ENCODE data around the gene PADI4. TPM values are rescaled to one million over a fixed set of nuclear protein-coding genes. Genes with fewer than 3 reads are reported as not detected.

The PADI4 gene
- total and polyA plus RNA-seq, 2 of the 4 experiments (the other 2 are of a cell fraction): not detected

GRCh38 chr1:17371896-17372295 lies 63.9 kb downstream of the PADI4 start, which contains the start of gene PADI6:
TSS of gene PADI6 (plus strand) at chr1:17372196. CDS start at chr1:17372246, 50 bp downstream.
- H2AK5ac ChIP-seq (ENCODE audit: low read depth, low read length): no peak within 1 kb of the TSS
- H3K27me3 ChIP-seq (ENCODE audit: control insufficient read depth, insufficient read depth, low read length): peaks cover 40% of the 10 kb centered on the region
- H3K4me1 ChIP-seq (ENCODE audit: control insufficient read depth, insufficient read depth, low read length): no peaks in the 10 kb centered on the region
- no peak within 1 kb of the TSS for H3K56ac ChIP-seq (ENCODE audit: extremely low read depth, insufficient read depth, low read length)
- H4K20me1 ChIP-seq (ENCODE audit: insufficient read depth, low read length): no peaks in the 10 kb centered on the region
- no peak within 1 kb of the TSS for H2BK15ac ChIP-seq (ENCODE audit: low read depth, low read length)
- BruUV-seq (replicated peaks): no TSS peak
- no peak within 1 kb of the TSS for H3K23ac ChIP-seq (ENCODE audit: low read depth, low read length)
- H4K5ac ChIP-seq (ENCODE audit: low read depth, low read length): no peak within 1 kb of the TSS
- TF ChIP-seq BHLHE40 (IDR thresholded peaks at IDR 0.05; ENCODE audit: low read depth, low read length): no peak
- no peak for TF ChIP-seq RAD21 (IDR thresholded peaks at IDR 0.05; ENCODE audit: low read length)
- TF ChIP-seq FOS (IDR thresholded peaks at IDR 0.05; ENCODE audit: low read depth, low read length): no peak
- no peak for TF ChIP-seq NFE2L2 (IDR thresholded peaks at IDR 0.05; ENCODE audit: low read depth, low read length)
- TF ChIP-seq MAFK (IDR thresholded peaks at IDR 0.05; ENCODE audit: low read depth, low read length): no peak
- TF ChIP-seq ELK1 (IDR thresholded peaks at IDR 0.05; ENCODE audit: borderline replicate concordance, low read depth, low read length): no peak
- ChIA-PET POLR2A (ENCODE audit: unreplicated experiment) (no interaction called here), CTCF (no interaction called here)
- no peak within 1 kb of the TSS for H3K4me3 ChIP-seq (ENCODE audit: insufficient read depth, low read depth, low read length)
- H3K27ac ChIP-seq (ENCODE audit: insufficient read depth, low read length): no peak within 1 kb of the TSS
- H2AK9ac ChIP-seq (replicated peaks; ENCODE audit: low read depth, low read length, poor library complexity): no peak within 1 kb of the TSS
- H3K9me1 ChIP-seq (ENCODE audit: insufficient read depth, low read length): no peaks in the 10 kb centered on the region
- no peak within 1 kb of the TSS for H2BK5ac ChIP-seq (ENCODE audit: low read depth, low read length, poor library complexity, severe bottlenecking)
- H4K8ac ChIP-seq (ENCODE audit: low read depth in 2 of 2, low read length in 2 of 2): no peak within 1 kb of the TSS
- no peak within 1 kb of the TSS for H3K9ac ChIP-seq (ENCODE audit: low read depth, low read length)
- H2BK20ac ChIP-seq (ENCODE audit: low read depth, low read length): no peak within 1 kb of the TSS
- H3K14ac ChIP-seq (replicated peaks; ENCODE audit: low read depth, low read length): no peak within 1 kb of the TSS
- H3K18ac ChIP-seq (ENCODE audit: low read depth, low read length): no peak within 1 kb of the TSS
- WGBS, 2 experiments (ENCODE audit: extremely low coverage in 2 of 2, insufficient read length in 1 of 2): 60% methylated on average over 1 of the region's 7 CpGs; no CpG with 5 or more reads in 1 of the 2 experiments
- H2BK120ac ChIP-seq (ENCODE audit: low read depth, low read length): no peak within 1 kb of the TSS
- DNase-seq (no peak), ATAC-seq (ENCODE audit: low read depth) (no peak)
- H4K91ac ChIP-seq (ENCODE audit: insufficient read depth, low read depth, low read length): no peak within 1 kb of the TSS
- intact Hi-C loops (cut with micrococcal nuclease): no loop called here
- H3K4ac ChIP-seq (ENCODE audit: low read depth, low read length): no peak within 1 kb of the TSS
- no peaks in the 10 kb centered on the region for H3K79me1 ChIP-seq (ENCODE audit: low read depth in 1 of 2, low read length in 2 of 2)
- H3K36me3 ChIP-seq (ENCODE audit: control insufficient read depth, insufficient read depth, low read length): no peaks in the 10 kb centered on the region
- no peak within 1 kb of the TSS for H3K4me2 ChIP-seq (ENCODE audit: low read depth, low read length)
- H2AFZ ChIP-seq (replicated peaks; ENCODE audit: low read length, poor library complexity): no peak within 1 kb of the TSS
- H3K9me3 ChIP-seq (ENCODE audit: control insufficient read depth, insufficient read depth, low read length): no peaks in the 10 kb centered on the region
- in situ Hi-C loops (cut with MboI; ENCODE audit: low sequenced_read_pairs): no loop called here
- dilution Hi-C loops (cut with HindIII; ENCODE audit: low sequenced_read_pairs, unreplicated experiment): no loop called here

Measured in IMR-90 (cell line).